Endothelial cell (in vitro differentiated cells): ENCODE data around the gene B4GALNT4. TPM values are rescaled to one million over a fixed set of nuclear protein-coding genes. Genes with fewer than 3 reads are reported as not detected.
"Not testable (repeated sequence)": the region's sequence is repeated elsewhere in the genome, so short reads cannot be mapped to it uniquely, and the experiment has no call there.

Source experiments
- DNase-seq: peaks from one replicate; pipeline ENCODE4 v3.0.0; 2021; ENCODE audit warnings: low spot score
- H3K27ac Mint-ChIP-seq: one replicate; pipeline ENCODE4 v1.8.0; 2021; ENCODE audit warnings: mixed read lengths, inconsistent platforms; ENCODE audit not compliant: unreplicated experiment
- H3K27me3 Mint-ChIP-seq: one replicate; pipeline ENCODE4 v1.8.0; 2021; ENCODE audit warnings: mild to moderate bottlenecking, moderate library complexity, mixed read lengths, inconsistent platforms; ENCODE audit not compliant: unreplicated experiment
- H3K36me3 Mint-ChIP-seq: one replicate; pipeline ENCODE4 v1.8.0; 2021; ENCODE audit warnings: mild to moderate bottlenecking, low read depth, mixed read lengths, inconsistent platforms; ENCODE audit not compliant: unreplicated experiment
- H3K4me1 Mint-ChIP-seq: one replicate; pipeline ENCODE4 v1.8.0; 2021; ENCODE audit warnings: mild to moderate bottlenecking, mixed read lengths, inconsistent platforms; ENCODE audit not compliant: unreplicated experiment
- H3K4me3 Mint-ChIP-seq: one replicate; pipeline ENCODE4 v1.8.0; 2021; ENCODE audit warnings: mild to moderate bottlenecking, mixed read lengths, inconsistent platforms; ENCODE audit not compliant: unreplicated experiment
- H3K9me3 Mint-ChIP-seq: one replicate; pipeline ENCODE4 v1.8.0; 2021; ENCODE audit warnings: mixed read lengths, inconsistent platforms; ENCODE audit not compliant: unreplicated experiment
- CTCF ChIP-seq: fragments of 200-600 bp; sonication (generic); IDR thresholded peaks from one replicate; pipeline ENCODE4 v1.5.0; 2021; ENCODE audit warnings: antibody characterized with exemption; ENCODE audit not compliant: unreplicated experiment
- total RNA-seq: library from RNA; stranded (reverse); fragmentation: NEBNext Ultra II Directional; extraction: Animal tissue kit (Norgen Biotek cat#: 25700); gene quantifications from one replicate; pipeline ENCODE4 v1.2.1, GENCODE V29; 2021; ENCODE audit not compliant: unreplicated experiment

The B4GALNT4 gene
- total RNA-seq, 1 donor from 2014 or later, result 14.9 TPM

- H3K36me3 Mint-ChIP-seq, result no peaks in the 10 kb centered on the region
- TF ChIP-seq CTCF, result no peak
- no peaks in the 10 kb centered on the region for H3K4me1 Mint-ChIP-seq
- no peak overlapping the region for H3K27ac Mint-ChIP-seq
- H3K9me3 Mint-ChIP-seq, result no peaks in the 10 kb centered on the region
- DNase-seq, result no peak
- H3K27me3 Mint-ChIP-seq, result peaks cover 4% of the 10 kb centered on the region
- H3K4me3 Mint-ChIP-seq, result no peak overlapping the region
Measured at GRCh38 chr11:409008-409599, 39.8 kb downstream of the B4GALNT4 start.

GRCh38 chr11:409600-410483 lies 40.5 kb downstream of the B4GALNT4 start:
- no peak for TF ChIP-seq CTCF
- Mint-ChIP-seq H3K27ac (no peak overlapping the region), H3K4me1 (peaks cover 5% of the 10 kb centered on the region), H3K27me3 (peaks cover 7% of the 10 kb centered on the region), H3K9me3 (no peaks in the 10 kb centered on the region), H3K36me3 (no peaks in the 10 kb centered on the region), H3K4me3 (no peak overlapping the region)
- DNase-seq, result no peak

GRCh38 chr11:410711-411110 lies 41.4 kb downstream of the B4GALNT4 start:
- not testable (repeated sequence) for H3K27ac Mint-ChIP-seq, H3K4me1 Mint-ChIP-seq, H3K36me3 Mint-ChIP-seq, H3K27me3 Mint-ChIP-seq, DNase-seq, H3K9me3 Mint-ChIP-seq, H3K4me3 Mint-ChIP-seq

GRCh38 chr11:411520-411919 lies 42.2 kb downstream of the B4GALNT4 start:
- not testable (repeated sequence) for DNase-seq, H3K27ac Mint-ChIP-seq, H3K9me3 Mint-ChIP-seq, H3K27me3 Mint-ChIP-seq, H3K36me3 Mint-ChIP-seq, H3K4me3 Mint-ChIP-seq
- peaks cover 14% of the 10 kb centered on the region for H3K4me1 Mint-ChIP-seq

DNA sequence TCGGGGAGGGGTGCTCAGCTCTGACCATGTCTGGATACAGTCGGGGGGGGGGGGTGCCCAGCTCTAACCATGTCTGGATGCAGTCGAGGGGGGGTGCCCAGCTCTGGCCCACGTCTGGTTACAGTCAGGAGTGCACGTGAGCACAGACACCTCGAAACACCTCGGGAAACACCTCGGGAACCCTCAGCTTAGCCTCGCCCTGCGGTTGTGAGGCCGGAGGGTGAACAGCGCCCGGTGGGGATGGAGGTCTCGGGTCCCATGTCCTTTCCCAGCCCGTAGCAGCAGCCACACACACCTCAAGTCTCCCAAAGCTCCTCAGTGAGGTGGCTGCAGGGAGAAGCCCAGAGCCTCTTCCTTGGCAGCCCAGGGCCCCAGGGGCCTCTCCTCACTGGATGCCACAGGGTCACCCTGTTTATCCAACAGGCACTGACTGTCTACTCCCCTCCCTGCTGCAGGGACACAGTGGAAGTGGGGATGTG lies 43.4 kb downstream of the B4GALNT4 start:
- Mint-ChIP-seq H3K36me3 (no peaks in the 10 kb centered on the region), H3K4me1 (peaks cover 14% of the 10 kb centered on the region), H3K27ac (no peak overlapping the region), H3K9me3 (no peaks in the 10 kb centered on the region), H3K27me3 (peaks cover 9% of the 10 kb centered on the region), H3K4me3 (no peak overlapping the region)
- TF ChIP-seq CTCF, result no peak
- DNase-seq, result no peak
